GM23338 (cell line): ENCODE data around the gene KRT85.

Experiments
- CREB1 ChIP-seq: fragments of 250-450 bp; sonication (Bioruptor Pico); IDR thresholded peaks from 2 replicates; pipeline ENCODE4 v1.5.0; 2020; ENCODE audit warnings: low read depth, mild to moderate bottlenecking, moderate library complexity
- EZH2 ChIP-seq: fragments of 200-600 bp; sonication (generic); IDR thresholded peaks from one replicate; pipeline ENCODE4 v1.8.0; 2017; ENCODE audit warnings: antibody characterized with exemption, mild to moderate bottlenecking, low read depth; ENCODE audit not compliant: unreplicated experiment
- JUNB ChIP-seq: IDR thresholded peaks from one replicate; pipeline ENCODE4 v1.6.1; 2016; ENCODE audit warnings: antibody characterized with exemption; ENCODE audit not compliant: unreplicated experiment
- POLR2AphosphoS5 ChIP-seq: IDR thresholded peaks from 2 replicates; pipeline ENCODE4 v1.6.1; 2016; ENCODE audit warnings: antibody characterized with exemption, low read depth
- REST ChIP-seq: IDR thresholded peaks from one replicate; pipeline ENCODE4 v1.6.1; 2018; ENCODE audit warnings: antibody characterized with exemption; ENCODE audit not compliant: unreplicated experiment
- STAT1 ChIP-seq: IDR thresholded peaks from one replicate; pipeline ENCODE4 v1.6.1; 2016; ENCODE audit warnings: antibody characterized with exemption; ENCODE audit not compliant: unreplicated experiment
- ZNF331 ChIP-seq: fragments of 250-450 bp; sonication (Bioruptor Pico); IDR thresholded peaks from 2 replicates; pipeline ENCODE4 v1.5.0; 2020; ENCODE audit warnings: low read depth, mild to moderate bottlenecking, moderate library complexity
- TF ChIP-seq, protein P1 (sequence below), 2 experiments: fragments of 200-600 bp in 1 of 2; sonication (generic) in 1 of 2; conservative IDR thresholded peaks; 2 replicates each; pipeline versions ENCODE4 v1.5.1 to v1.6.1; 2016 to 2017; ENCODE audit warnings: antibody characterized with exemption in 2 of 2, low read depth in 2 of 2, mild to moderate bottlenecking in 2 of 2, moderate library complexity in 1 of 2

GRCh38 chr12:52361553-52361952 lies 5.7 kb downstream of the KRT85 start:
- TF ChIP-seq REST (no peak), CREB1 (CRISPR knock-in tag) (no peak), POLR2AphosphoS5 (no peak), STAT1 (no peak), ZNF331 (CRISPR knock-in tag) (no peak), EZH2 (no peak), JUNB (no peak)
- TF ChIP-seq, protein P1, sequence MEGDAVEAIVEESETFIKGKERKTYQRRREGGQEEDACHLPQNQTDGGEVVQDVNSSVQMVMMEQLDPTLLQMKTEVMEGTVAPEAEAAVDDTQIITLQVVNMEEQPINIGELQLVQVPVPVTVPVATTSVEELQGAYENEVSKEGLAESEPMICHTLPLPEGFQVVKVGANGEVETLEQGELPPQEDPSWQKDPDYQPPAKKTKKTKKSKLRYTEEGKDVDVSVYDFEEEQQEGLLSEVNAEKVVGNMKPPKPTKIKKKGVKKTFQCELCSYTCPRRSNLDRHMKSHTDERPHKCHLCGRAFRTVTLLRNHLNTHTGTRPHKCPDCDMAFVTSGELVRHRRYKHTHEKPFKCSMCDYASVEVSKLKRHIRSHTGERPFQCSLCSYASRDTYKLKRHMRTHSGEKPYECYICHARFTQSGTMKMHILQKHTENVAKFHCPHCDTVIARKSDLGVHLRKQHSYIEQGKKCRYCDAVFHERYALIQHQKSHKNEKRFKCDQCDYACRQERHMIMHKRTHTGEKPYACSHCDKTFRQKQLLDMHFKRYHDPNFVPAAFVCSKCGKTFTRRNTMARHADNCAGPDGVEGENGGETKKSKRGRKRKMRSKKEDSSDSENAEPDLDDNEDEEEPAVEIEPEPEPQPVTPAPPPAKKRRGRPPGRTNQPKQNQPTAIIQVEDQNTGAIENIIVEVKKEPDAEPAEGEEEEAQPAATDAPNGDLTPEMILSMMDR (conservative IDR thresholded peaks at IDR 0.05; ENCODE audit: low read depth in 2 of 2) = no peak
